ENCODE results near the gene CPPED1.

Gene CPPED1

GRCh38 chr16:12703935-12704334 lies 99.8 kb downstream of the CPPED1 start:
- no peak for TF ChIP-seq CTCF (IDR thresholded peaks at IDR 0.05; ENCODE audit: insufficient read depth, low read depth, low read length, missing control alignments)
- no peak overlapping the region for H3K4me3 ChIP-seq (ENCODE audit: low read depth, low read length)
- no peak for DNase-seq (ENCODE audit: low read depth)

GRCh38 chr16:12700161-12700560 lies 103.5 kb downstream of the CPPED1 start:
- no peak for TF ChIP-seq CTCF (IDR thresholded peaks at IDR 0.05; ENCODE audit: insufficient read depth, low read depth, low read length, missing control alignments)
- no peak overlapping the region for H3K4me3 ChIP-seq (ENCODE audit: low read depth, low read length)
- no peak for DNase-seq (ENCODE audit: low read depth)

GRCh38 chr16:12699161-12699560 lies 104.5 kb downstream of the CPPED1 start:
- no peak overlapping the region for H3K4me3 ChIP-seq (ENCODE audit: low read depth, low read length)
- DNase-seq (ENCODE audit: low read depth), result no peak
- no peak for TF ChIP-seq CTCF (IDR thresholded peaks at IDR 0.05; ENCODE audit: insufficient read depth, low read depth, low read length, missing control alignments)

- no peak overlapping the region for H3K4me3 ChIP-seq (ENCODE audit: low read depth, low read length)
- no peak for DNase-seq (ENCODE audit: low read depth)
- no peak for TF ChIP-seq CTCF (IDR thresholded peaks at IDR 0.05; ENCODE audit: insufficient read depth, low read depth, low read length, missing control alignments)
These were observed 106.2 kb downstream of the CPPED1 start for GRCh38 chr16:12697437-12697836.

- H3K4me3 ChIP-seq (ENCODE audit: low read depth, low read length), result no peak overlapping the region
- TF ChIP-seq CTCF (IDR thresholded peaks at IDR 0.05; ENCODE audit: insufficient read depth, low read depth, low read length, missing control alignments), result no peak
- DNase-seq (ENCODE audit: low read depth), result no peak
These were observed 108.2 kb downstream of the CPPED1 start for GRCh38 chr16:12695454-12695853.

- no peak for DNase-seq (ENCODE audit: low read depth)
- TF ChIP-seq CTCF (IDR thresholded peaks at IDR 0.05; ENCODE audit: insufficient read depth, low read depth, low read length, missing control alignments), result no peak
- no peak overlapping the region for H3K4me3 ChIP-seq (ENCODE audit: low read depth, low read length)
These were observed 113.7 kb downstream of the CPPED1 start for GRCh38 chr16:12690024-12690423.
